Uterus (tissue), 2 donors: ENCODE data around the gene SERP2.

ENCODE experiments used
- CTCF ChIP-seq, 4 experiments: fragments of 200-600 bp in 2 of 4; fragments of 450-650 bp in 2 of 4; sonication (generic) in 2 of 4; IDR thresholded peaks; one replicate each; pipeline ENCODE4 v1.5.1; 2016 to 2019; ENCODE audit warnings: antibody characterized with exemption in 4 of 4, mild to moderate bottlenecking in 2 of 4, moderate library complexity in 1 of 4
- POLR2A ChIP-seq, 2 donors: fragments of 450-650 bp; IDR thresholded peaks; one replicate each; pipeline ENCODE4 v1.6.1; 2016; ENCODE audit warnings: antibody characterized with exemption in 2 of 2, mild to moderate bottlenecking in 1 of 2, moderate library complexity in 1 of 2

GRCh38 chr13:44425041-44425814, 51.6 kb downstream of the SERP2 start:
- TF ChIP-seq CTCF (IDR thresholded peaks at IDR 0.05) (no peak), POLR2A (IDR thresholded peaks at IDR 0.05) (no peak)
